Activated T-cell treated with anti-CD3 and anti-CD28 coated beads for 24 hours (primary cell): ENCODE data around the gene SET.

Source experiments
- DNase-seq: peaks from one replicate; pipeline ENCODE4 v3.0.0-alpha.2; 2020; ENCODE audit warnings: low read depth

Gene SET

DNA sequence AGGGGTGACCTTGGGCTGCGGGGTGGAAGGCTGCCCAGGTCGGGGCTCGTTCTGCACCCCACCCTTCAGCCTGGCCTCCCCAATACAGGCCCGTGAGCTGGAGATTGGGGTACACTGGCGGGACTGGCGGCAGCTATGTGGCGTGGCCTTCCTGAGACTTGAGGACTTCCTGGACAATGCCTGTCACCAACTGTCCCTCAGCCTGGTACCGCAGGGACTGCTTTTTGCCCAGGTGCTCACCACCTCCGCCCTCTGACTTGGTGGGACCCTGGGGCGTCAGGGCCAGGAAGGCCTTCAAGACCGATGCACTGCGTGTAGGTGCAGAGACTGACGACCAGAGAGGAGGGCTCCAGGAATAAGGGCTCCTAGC is 24.4 kb downstream of the SET start:
- no peak for DNase-seq

GRCh38 chr9:128713941-128714573 is 25.0 kb downstream of the SET start:
- DNase-seq, result no peak

DNA sequence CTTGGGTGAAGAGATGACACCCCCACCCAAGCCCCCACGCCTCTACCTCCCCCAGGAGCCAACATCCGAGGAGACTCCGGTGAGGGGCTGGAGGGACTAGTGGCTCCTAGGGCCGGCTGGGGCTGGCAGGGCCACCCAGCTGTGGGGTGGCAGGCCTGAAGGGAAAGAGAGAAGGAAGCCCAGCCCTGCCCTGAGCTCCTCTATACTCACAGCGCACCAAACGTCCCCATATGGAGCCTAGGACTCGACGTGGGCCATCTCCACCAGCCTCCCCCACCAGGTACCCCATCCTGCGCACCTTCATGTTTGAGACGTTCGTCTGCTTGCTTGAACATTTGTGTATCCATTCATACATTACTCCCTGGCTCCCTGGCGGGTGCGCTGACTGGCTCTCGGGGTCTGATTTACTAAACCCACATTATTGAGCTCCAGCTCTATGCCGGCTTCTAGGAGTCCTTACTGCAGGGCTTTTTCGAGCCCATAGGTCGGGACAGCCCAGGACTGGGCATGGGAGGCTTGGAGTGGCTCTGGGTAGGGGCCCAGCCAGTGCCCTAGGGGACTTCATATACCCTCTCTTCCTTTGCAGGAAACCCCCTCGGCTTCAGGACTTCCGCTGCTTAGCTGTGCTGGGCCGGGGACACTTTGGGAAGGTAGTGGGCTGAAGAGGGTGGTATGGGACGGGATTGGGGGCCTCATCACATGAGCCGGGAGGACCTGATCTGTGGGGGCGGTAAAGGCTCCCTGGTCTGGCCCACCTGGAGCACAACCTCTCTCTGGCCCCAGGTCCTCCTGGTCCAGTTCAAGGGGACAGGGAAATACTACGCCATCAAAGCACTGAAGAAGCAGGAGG is 25.8 kb downstream of the SET start:
- DNase-seq, result no peak

GRCh38 chr9:128715436-128715750 is 26.4 kb downstream of the SET start:
- DNase-seq, result no peak

DNA sequence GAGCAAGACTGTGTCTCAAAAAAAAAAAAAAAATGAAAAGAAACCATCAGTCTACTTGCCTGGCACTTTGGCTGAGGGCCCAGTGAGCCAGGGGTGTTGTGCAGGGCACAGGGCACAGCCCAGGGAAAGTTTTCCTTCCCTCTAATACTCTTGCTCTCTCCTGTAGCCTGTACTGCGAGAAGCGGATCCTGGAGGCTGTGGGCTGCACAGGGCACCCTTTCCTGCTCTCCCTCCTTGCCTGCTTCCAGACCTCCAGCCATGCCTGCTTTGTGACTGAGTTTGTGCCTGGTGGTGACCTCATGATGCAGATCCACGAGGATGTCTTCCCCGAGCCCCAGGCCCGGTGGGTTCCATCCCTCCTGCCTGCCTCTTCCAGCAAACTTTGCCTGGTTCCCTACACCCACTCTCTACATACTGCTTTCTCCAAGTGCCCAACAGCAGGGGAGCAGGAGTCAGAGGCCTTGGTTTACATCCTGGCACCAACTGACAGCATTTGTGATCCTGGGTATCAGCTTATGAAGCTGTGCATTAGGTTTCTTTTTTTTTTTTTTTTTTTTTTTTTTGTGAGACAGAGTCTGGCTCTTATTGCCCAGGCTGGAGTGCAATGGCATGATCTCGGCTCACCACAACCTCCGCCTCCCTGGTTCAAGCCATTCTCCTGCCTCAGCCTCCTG is 27.7 kb downstream of the SET start:
- no peak for DNase-seq

- DNase-seq, result no peak
Observed at GRCh38 chr9:128718047-128718446, 29.0 kb downstream of the SET start.

DNA sequence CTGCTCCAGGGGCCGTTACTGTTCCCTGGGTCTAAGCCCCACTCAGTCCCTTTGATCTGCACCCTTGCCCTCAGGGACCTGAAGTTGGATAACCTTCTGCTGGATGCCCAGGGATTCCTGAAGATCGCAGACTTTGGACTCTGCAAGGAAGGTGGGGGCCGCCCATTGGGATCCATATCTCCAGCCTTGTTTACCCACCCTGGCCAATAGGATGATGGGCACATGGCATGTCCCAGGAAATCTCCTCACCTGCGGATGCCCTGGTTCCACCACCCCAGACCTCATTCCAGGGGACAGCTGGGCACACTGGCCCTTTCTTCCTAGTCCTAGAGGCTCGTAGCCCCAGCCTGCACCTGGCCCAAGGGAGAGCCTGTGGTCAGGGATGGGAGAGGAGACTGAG is 29.5 kb downstream of the SET start:
- DNase-seq, result no peak

GRCh38 chr9:128719919-128720605 is 31.0 kb downstream of the SET start:
- DNase-seq, result no peak

DNA sequence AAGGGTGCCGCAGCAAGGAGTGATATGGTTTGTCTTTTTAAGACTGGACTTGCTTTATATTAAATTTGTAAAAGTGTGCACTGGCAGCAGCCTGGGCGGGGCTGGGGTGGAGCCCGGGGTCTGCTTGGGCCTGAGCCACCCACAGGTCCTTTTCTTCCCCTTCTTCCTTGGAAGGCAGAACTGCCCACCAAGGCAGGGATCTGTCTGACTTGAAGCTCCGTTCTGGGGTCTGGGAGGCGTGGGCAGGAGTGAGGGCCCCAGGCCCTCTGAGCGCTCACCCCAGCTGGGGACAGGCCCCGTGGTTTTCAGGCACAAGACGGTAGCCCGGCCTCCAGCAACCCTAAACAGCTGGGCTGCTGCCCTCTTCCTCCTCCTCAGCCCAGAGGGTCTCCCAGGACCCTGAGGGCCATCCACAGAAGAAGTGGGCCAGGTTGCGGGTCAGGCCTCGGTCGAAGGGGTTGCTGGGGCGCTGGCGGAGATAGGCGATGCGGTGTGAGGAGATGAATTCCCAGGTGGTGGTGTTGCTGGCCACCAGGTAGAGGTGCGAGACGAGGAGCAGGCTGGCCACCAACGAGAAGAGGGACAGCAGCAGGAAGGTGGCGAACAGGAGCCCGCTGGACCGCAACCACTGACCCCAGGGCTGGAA is 31.9 kb downstream of the SET start:
- no peak for DNase-seq

DNA sequence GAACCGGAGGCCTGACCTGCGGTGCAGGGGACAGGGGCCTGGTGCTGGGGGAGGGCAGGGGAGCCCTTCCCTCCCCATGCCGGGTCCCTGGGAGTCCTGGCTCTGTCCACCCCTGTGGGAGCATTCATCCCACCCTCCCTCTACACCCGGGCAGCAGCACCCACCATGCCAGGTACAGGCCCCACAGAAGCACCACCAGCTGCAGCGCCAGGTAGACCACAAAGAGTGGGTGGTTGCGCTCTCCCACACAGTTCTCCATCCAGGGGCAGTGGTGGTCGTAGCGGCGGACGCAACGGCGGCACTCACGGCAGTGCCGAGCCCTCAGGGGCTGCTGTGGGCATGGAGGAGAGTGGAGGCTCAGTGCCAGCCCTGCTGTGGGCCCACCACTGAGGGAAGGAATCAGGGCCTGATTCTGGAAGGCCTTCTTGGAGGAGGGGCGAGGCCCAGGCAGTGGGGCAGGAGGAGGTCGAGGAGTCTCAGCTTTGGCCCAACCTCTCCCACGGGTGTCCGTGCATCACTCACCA is 32.5 kb downstream of the SET start:
- DNase-seq, result no peak

DNA sequence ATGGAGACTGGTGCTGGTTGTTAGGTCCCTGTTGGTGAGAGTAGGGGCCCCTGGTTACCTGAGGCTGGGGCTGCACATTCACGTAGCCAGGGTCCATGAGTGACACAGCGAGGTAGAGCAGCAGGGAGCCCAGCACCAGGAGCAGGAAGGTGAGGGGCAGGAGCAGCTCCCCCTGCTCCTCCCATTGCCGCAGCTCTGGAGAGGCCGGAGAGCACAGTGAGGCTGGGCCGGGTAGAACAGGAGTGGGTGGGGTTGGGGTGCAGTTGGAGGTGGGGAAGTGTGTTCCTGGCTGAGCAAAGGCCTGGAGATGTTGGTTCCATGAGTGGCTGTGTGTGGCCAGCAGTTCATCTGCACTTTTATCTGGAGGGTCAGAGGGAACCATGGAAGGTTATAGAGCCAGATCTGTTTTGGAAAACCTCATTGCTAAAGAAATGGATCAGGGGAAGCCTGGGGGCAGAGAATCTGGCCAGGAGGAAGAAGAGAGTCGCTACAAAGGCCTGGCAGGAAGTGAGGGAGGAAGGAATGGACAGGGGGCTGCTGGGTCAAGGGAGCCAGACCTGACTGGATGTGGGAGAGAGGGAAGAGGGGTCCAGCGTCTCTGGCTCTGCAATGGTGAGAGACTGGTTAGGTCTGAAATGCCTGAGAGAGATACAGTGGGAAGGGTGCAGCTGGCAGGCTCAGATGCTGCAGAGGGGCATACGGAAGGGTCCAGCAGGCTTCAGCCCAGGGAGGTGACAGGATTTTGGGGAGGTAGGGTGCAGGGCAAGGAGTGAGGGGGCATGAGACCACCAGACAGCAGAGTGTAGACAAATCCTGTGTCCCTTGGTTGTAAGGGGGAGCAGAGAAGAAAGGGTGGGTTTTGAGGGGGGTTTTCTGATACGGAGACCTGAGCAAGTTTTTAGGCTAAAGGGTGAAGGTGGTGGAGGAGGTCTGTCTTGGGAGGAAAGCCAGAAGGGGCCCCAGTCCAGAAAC is 33.6 kb downstream of the SET start:
- no peak for DNase-seq

DNA sequence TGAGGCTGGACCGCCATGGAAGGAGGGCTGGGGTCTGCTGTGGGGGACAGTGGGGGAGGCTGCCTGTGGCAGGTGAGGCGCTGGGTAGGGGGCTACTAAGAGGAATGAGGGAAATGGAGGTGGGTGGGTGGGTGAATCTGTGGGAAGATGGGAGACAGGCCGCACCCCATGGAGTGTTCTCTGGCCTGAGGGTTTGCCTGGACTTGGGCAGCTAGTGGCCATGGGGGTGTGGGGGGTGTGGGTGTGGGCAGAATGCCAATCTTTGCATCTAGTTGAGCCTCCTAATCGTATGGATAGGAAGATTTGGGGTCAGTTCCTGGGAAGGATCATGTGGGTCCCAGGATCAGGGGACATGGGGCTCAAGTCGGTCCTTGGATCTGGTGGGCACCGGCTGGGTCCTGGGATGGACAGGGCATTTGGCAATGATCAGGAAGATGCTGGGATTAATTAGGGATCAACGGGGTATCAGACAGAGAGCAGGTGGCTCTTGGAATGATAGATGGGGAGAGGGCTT is 34.4 kb downstream of the SET start:
- DNase-seq, result no peak

DNA sequence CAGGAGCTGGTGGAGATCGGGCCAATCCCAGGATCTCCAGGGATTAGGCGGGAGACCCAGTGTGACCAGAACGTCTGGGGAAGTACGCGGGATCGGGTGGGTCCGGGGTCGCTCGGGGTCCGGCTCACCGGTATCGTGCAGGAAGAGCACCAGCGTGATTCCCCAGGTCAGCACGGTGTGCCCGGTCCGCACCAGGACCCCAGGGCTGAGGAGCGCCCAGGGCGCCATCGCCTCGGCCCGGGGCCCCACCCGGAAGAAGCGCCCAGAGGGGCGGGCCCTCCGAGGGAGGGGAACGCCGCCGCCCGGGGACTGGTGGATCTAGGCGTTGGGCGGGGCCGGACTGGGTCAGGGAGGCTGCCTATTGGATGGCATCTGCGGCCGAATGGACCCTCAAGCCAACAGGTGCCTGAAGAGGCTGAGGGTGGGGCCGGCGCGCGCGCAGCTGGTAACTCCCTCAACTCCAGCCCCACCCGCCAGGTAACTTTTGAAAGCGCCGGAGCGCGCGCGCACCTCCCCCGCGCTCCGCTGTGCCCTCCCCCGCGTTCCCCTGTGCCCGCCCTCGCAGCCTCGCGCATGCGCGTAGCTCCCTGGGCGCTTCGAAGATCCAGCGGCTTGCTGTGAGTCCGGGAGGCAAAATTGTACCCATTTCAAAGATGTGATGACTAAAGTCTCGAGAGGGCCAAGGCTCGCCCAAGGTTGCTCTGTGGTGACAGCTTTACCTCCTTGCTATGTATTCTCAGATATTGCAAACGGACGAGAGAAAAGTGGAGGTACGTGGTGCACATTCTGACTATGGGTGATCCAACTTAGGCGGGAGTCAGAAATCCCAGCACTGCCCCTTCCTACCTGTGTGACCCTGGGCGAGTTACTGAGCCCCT is 35.1 kb downstream of the SET start, which contains the start of gene ZDHHC12:
Gene ZDHHC12 (minus strand): TSS at position 262 of the 878 bp plus-strand sequence. CDS start 34 bp downstream, at position 228.
- peak; percentile 98 for DNase-seq

GRCh38 chr9:128724744-128725211 is 35.8 kb downstream of the SET start:
- DNase-seq, result no peak

DNA sequence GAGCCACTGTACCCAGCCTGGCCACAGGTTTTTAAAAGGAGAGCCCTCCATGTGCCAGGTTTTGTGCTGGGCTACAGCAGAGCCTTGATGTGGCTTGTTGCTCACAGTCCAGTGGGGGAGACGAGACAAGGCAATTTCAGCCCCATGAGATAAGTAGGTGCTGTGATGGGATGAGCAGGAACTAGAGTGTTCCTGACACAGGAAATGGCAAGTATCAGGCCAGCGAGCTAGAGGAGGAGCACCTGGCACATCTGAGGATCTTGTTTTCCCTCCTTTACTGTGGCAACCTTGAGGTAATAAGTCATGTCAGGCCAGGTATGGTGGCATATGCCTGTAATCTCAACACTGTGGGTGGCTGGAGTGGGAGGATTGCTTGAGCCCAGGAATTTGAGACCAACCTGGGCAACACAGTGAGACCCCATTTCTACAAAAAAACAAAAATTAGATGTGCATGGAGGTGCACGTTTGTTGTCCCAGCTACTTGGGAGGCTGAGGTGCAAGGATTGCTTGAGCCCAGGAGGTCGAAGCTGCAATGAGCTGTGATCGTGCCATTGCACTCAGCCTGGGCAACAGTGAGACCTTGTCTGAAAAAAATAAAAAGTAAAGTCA is 38.7 kb downstream of the SET start:
- no peak for DNase-seq

- no peak for DNase-seq
Observed at GRCh38 chr9:128728298-128728697, 39.3 kb downstream of the SET start.

- DNase-seq, result no peak
Observed at GRCh38 chr9:128729302-128729701, 40.3 kb downstream of the SET start.

DNA sequence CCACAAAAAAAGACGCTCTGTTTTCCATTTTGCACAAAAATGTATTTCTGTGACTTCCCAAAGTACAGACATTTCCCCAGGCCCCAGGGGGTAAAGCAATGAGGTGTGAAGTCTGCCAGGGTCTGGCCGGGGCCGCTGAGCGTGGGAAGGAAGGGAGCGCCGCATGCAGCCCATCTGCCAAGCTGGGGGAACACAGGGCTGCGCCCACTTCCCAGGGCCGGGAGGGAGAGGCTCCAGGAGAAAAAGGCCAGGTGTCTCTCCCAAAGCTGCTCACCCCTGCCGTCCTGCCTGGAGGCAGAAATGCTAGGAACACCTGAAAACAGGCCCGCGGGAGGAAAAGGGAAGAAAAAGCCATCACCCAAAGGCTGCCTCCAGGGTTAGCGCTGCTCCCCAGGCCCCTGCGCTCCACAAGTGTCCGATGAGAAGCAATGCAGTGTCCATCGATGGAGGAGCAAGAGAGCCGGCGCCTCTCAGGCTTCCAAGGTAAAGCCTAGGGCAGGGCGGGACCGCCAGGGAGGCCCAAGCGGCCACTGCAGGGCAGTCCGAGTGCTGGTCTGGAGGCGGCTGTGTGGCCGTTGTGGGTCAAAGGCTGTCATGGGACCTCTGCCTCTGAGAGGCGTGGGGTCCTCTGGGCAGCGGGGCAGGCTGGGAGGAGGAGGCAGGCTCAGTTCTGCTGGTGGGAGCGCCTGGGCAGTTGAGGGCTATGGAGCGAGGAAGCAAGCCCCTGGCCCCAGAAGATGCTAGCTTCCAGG is 40.9 kb downstream of the SET start:
- DNase-seq, result no peak
